WTC11 (cell line): ENCODE data around the gene LPAR3.

Source experiments
- AFF4 ChIP-seq: sonication (generic); formaldehyde crosslinking; IDR thresholded peaks from 2 replicates; pipeline ENCODE4 v1.8.1; 2023; ENCODE audit warnings: mild to moderate bottlenecking, missing genetic modification reagents, borderline replicate concordance
- ATF2 ChIP-seq: sonication (generic); formaldehyde crosslinking; IDR thresholded peaks from 2 replicates; pipeline ENCODE4 v1.8.1; 2022; ENCODE audit warnings: low read depth, missing genetic modification reagents, borderline replicate concordance
- ATF6 ChIP-seq: sonication (generic); formaldehyde crosslinking; IDR thresholded peaks from 2 replicates; pipeline ENCODE4 v1.8.1; 2023; ENCODE audit warnings: mild to moderate bottlenecking, missing genetic modification reagents
- CTCF ChIP-seq: fragments of 200-600 bp; IDR thresholded peaks from 2 replicates; pipeline ENCODE4 v1.8.0; 2022; ENCODE audit warnings: antibody characterized with exemption
- FOXK1 ChIP-seq: sonication (generic); formaldehyde crosslinking; IDR thresholded peaks from 2 replicates; pipeline ENCODE4 v1.8.0; 2022; ENCODE audit warnings: mild to moderate bottlenecking, moderate library complexity, missing genetic modification reagents
- FOXP1 ChIP-seq: sonication (generic); formaldehyde crosslinking; IDR thresholded peaks from 2 replicates; pipeline ENCODE4 v1.8.0; 2022; ENCODE audit warnings: missing genetic modification reagents, mild to moderate bottlenecking, moderate library complexity, borderline replicate concordance
- FOXP4 ChIP-seq: sonication (generic); formaldehyde crosslinking; IDR thresholded peaks from 2 replicates; pipeline ENCODE4 v1.8.0; 2022; ENCODE audit warnings: mild to moderate bottlenecking, missing genetic modification reagents
- IRF2 ChIP-seq: sonication (generic); formaldehyde crosslinking; IDR thresholded peaks from 2 replicates; pipeline ENCODE4 v1.8.0; 2022; ENCODE audit warnings: low read depth, missing genetic modification reagents, borderline replicate concordance
- JUN ChIP-seq: sonication (generic); formaldehyde crosslinking; IDR thresholded peaks from 2 replicates; pipeline ENCODE4 v1.8.0; 2023; ENCODE audit warnings: mild to moderate bottlenecking, missing genetic modification reagents
- NR2C2 ChIP-seq: sonication (generic); formaldehyde crosslinking; IDR thresholded peaks from 2 replicates; pipeline ENCODE4 v1.8.0; 2022; ENCODE audit warnings: mild to moderate bottlenecking, missing genetic modification reagents
- TP53 ChIP-seq: sonication (generic); formaldehyde crosslinking; IDR thresholded peaks from 2 replicates; pipeline ENCODE4 v1.8.1; 2023; ENCODE audit warnings: mild to moderate bottlenecking, missing genetic modification reagents
- ZMAT4 ChIP-seq: fragments of 250-450 bp; sonication (Bioruptor Pico); IDR thresholded peaks from 2 replicates; pipeline ENCODE4 v1.9.0; 2021; ENCODE audit warnings: mild to moderate bottlenecking
- ZNF423 ChIP-seq: fragments of 250-450 bp; sonication (Bioruptor Pico); IDR thresholded peaks from 2 replicates; pipeline ENCODE4 v2.1.2; 2022; ENCODE audit warnings: mild to moderate bottlenecking, moderate library complexity
- ZNF425 ChIP-seq: fragments of 250-450 bp; sonication (Bioruptor Pico); conservative IDR thresholded peaks from 2 replicates; pipeline ENCODE4 v1.9.0; 2021; ENCODE audit warnings: mild to moderate bottlenecking

- TF ChIP-seq CTCF: no peak
- TF ChIP-seq TP53 (CRISPR knock-in tag): no peak
- no peak for TF ChIP-seq ATF6
- TF ChIP-seq FOXK1 (CRISPR knock-in tag): no peak
- TF ChIP-seq FOXP1 (CRISPR knock-in tag): no peak
- TF ChIP-seq IRF2 (CRISPR knock-in tag): no peak
- TF ChIP-seq ZMAT4 (CRISPR knock-in tag): no peak
- TF ChIP-seq ZNF425 (CRISPR knock-in tag): no peak
- no peak for TF ChIP-seq ZNF423 (CRISPR knock-in tag)
- TF ChIP-seq JUN (CRISPR knock-in tag): no peak
- no peak for TF ChIP-seq NR2C2
- TF ChIP-seq AFF4 (CRISPR knock-in tag): no peak
- no peak for TF ChIP-seq ATF2 (CRISPR knock-in tag)
- TF ChIP-seq FOXP4: no peak
Measured at GRCh38 chr1:84883286-84883685, 9.7 kb downstream of the LPAR3 start.
